Measurements from ENCODE around the gene SPON1.

DNA sequence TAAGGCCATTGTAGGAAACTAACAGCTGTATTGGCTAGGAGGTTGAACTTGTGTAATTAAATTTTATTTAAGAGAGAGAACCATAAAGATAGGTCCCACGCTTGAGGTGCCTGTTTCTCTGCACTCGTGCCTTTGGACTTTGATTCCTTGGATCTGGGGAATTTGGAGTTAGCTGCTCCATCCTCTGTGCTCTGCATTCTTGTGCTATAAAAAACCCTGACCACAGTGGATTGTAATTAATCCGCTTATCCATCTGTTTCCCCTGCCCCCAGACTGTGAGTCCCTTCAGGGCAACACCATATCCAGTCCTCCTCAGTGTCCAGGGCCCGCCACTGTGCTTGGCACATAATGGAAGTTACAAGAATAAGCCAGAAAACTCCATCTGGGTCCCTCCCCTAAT lies 169.8 kb downstream of the SPON1 start:
- TF ChIP-seq, protein P1, sequence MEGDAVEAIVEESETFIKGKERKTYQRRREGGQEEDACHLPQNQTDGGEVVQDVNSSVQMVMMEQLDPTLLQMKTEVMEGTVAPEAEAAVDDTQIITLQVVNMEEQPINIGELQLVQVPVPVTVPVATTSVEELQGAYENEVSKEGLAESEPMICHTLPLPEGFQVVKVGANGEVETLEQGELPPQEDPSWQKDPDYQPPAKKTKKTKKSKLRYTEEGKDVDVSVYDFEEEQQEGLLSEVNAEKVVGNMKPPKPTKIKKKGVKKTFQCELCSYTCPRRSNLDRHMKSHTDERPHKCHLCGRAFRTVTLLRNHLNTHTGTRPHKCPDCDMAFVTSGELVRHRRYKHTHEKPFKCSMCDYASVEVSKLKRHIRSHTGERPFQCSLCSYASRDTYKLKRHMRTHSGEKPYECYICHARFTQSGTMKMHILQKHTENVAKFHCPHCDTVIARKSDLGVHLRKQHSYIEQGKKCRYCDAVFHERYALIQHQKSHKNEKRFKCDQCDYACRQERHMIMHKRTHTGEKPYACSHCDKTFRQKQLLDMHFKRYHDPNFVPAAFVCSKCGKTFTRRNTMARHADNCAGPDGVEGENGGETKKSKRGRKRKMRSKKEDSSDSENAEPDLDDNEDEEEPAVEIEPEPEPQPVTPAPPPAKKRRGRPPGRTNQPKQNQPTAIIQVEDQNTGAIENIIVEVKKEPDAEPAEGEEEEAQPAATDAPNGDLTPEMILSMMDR (IDR thresholded peaks at IDR 0.05): no peak
- TF ChIP-seq POLR2A (IDR thresholded peaks at IDR 0.05): no peak
